ENCODE data around the gene H19.

The H19 gene

GRCh38 chr11:1978720-1979473 lies 18.7 kb downstream of the H19 start:
- Histone ChIP-seq H3K9me3 (ENCODE audit: control insufficient read depth, insufficient read depth, low read depth, low read length) (no peaks in the 10 kb centered on the region), H3K4me1 (ENCODE audit: control insufficient read depth, insufficient read depth, low read length) (no peaks in the 10 kb centered on the region), H3K4me3 (ENCODE audit: low read depth, low read length) (no peak overlapping the region), H3K36me3 (ENCODE audit: control insufficient read depth in 2 of 2, insufficient read depth in 1 of 2, low read length in 2 of 2) (no peaks in the 10 kb centered on the region), H3K27ac (ENCODE audit: extremely low read depth, low read depth, low read length) (no peak overlapping the region)
- TF ChIP-seq ZNF10 (tag by site-specific recombination; IDR thresholded peaks at IDR 0.05) (no peak), ZNF660 (tag by site-specific recombination; IDR thresholded peaks at IDR 0.05) (no peak), OSR2 (tag by site-specific recombination; IDR thresholded peaks at IDR 0.05) (no peak), TSHZ1 (tag by site-specific recombination; IDR thresholded peaks at IDR 0.05; ENCODE audit: borderline replicate concordance) (no peak), KLF10 (tag by site-specific recombination; IDR thresholded peaks at IDR 0.05) (no peak), MEIS1 (CRISPR knock-in tag; IDR thresholded peaks at IDR 0.05; ENCODE audit: borderline replicate concordance) (no peak), ZNF645 (tag by site-specific recombination; IDR thresholded peaks at IDR 0.05) (no peak), PATZ1 (tag by site-specific recombination; IDR thresholded peaks at IDR 0.05) (no peak), SP2 (tag by site-specific recombination; IDR thresholded peaks at IDR 0.05) (no peak), GLI4 (tag by site-specific recombination; IDR thresholded peaks at IDR 0.05) (no peak), ZBTB11 (tag by site-specific recombination; conservative IDR thresholded peaks at IDR 0.05; ENCODE audit: low read depth) (no peak), EGR2 (tag by site-specific recombination; IDR thresholded peaks at IDR 0.05; ENCODE audit: low read depth) (no peak), ZNF426 (tag by site-specific recombination; IDR thresholded peaks at IDR 0.05) (no peak), KLF1 (tag by site-specific recombination; IDR thresholded peaks at IDR 0.05) (no peak)
- ChIA-PET POLR2A (interaction anchor here (0.6 kb wide), 1 partner anchor 398 kb away, joined by 3 read pairs; no protein-coding TSS in a partner anchor), CTCF (interaction anchor here (0.6 to 1.1 kb wide), 5 partner anchors 23 to 163 kb away, joined by 3 to 4 read pairs (median 3); no protein-coding TSS in a partner anchor)
